Astrocyte of the cerebellum (primary cell): ENCODE data around the gene CLDN3.
A peak's percentile ranks its signal among the peaks of the same experiment; 100 is the strongest.

Experiments
- DNase-seq: peaks from one replicate; pipeline ENCODE4 v3.0.0-alpha.2; 2011; ENCODE audit warnings: low read depth
- H3K4me3 ChIP-seq: 2 replicates; pipeline ENCODE4 v1.5.1; 2011; ENCODE audit warnings: mild to moderate bottlenecking, low read depth, low read length, moderate library complexity
- CTCF ChIP-seq: IDR thresholded peaks from 2 replicates; pipeline ENCODE4 v1.5.1; 2012; ENCODE audit warnings: low read length, low read depth, moderate library complexity, mild to moderate bottlenecking; ENCODE audit errors: missing control alignments
- in situ Hi-C: cut with HindIII; loops from 2 replicates; pipeline ENCODE4 v1.10.0; 2017; ENCODE audit warnings: low sequenced_read_pairs

The CLDN3 gene

GRCh38 chr7:73742753-73743641 lies 27.1 kb downstream of the CLDN3 start:
- H3K4me3 ChIP-seq, result no peak overlapping the region
- TF ChIP-seq CTCF, result no peak
- in situ Hi-C loops, result no loop called here
- no peak for DNase-seq

GRCh38 chr7:73742338-73742752 lies 27.7 kb downstream of the CLDN3 start:
- no peak for TF ChIP-seq CTCF
- in situ Hi-C loops, result no loop called here
- H3K4me3 ChIP-seq, result no peak overlapping the region
- DNase-seq, result no peak

DNA sequence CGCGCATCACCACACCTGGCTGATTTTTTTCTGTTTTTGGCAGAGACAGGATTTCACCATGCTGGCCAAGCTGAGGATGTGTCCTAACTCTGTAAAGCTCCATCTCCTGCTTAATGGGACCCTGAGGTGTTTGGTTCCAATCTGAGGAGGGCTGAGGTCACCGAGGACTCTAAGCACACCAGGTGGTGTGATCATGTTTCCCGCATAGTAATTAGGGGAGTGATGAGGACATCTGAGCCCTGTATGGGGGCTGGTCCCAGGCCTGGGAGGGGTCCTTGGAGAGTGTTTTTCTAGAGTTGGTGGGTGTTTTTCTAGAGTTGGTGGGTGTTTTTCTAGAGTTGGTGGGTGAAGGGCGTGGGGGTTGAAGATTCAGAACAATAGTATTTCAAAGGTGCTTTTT lies 28.5 kb downstream of the CLDN3 start:
- no peak for TF ChIP-seq CTCF
- DNase-seq, result no peak
- no peak overlapping the region for H3K4me3 ChIP-seq
- in situ Hi-C loops, result no loop called here

DNA sequence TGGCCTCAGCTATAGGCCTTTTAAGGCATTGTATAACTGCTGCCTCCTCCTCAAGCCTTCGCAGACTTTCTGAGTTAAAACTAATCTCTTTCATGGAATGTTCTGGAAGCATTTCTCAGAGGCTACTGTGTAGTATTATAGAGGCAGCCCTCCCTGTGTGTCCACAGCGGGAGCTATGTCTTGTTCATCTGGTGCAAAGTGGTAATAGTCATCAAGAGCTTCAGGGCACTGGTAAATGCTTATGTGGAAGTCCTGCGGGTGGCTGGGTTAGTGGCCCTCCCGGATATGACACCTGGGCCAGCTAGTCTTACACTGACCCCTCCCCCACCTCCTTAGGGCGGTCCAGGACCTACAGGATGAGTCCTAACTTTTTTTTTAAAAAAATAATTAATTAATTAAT lies 29.3 kb downstream of the CLDN3 start:
- in situ Hi-C loops, result no loop called here
- TF ChIP-seq CTCF, result no peak
- no peak overlapping the region for H3K4me3 ChIP-seq
- DNase-seq, result no peak

DNA sequence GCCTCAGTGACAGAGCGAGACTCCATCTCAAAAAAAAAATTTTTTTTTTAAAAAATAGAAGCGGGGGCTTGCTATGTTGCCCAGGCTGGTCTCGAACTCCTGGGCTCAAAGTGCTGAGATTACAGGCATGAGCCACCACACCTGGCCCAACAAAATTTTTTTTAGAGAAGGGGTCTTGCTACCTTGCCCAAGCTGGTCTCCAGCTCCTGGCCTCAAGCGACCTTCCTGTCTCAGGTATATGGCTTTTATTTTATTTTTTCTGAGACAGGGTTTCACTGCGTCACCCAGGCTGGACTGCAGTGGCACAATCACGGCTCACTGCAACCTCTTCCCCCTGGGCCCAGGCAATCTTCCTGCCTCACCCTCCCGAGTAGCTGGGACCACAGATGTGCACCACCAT lies 29.9 kb downstream of the CLDN3 start:
- H3K4me3 ChIP-seq, result no peak overlapping the region
- in situ Hi-C loops, result no loop called here
- no peak for TF ChIP-seq CTCF
- no peak for DNase-seq

- TF ChIP-seq CTCF, result no peak
- H3K4me3 ChIP-seq, result peak overlapping the region; percentile 90
- in situ Hi-C loops, result no loop called here
- DNase-seq, result no peak
These were observed 30.7 kb downstream of the CLDN3 start for GRCh38 chr7:73739387-73739767.
